Parathyroid adenoma (tissue), 2 donors: ENCODE measurements around the gene ZNF208.
"Not testable (repeated sequence)": the region's sequence is repeated elsewhere in the genome, so short reads cannot be mapped to it uniquely, and the experiment has no call there.

Experiments
- H2AFZ ChIP-seq: fragments of 300-600 bp; sonication (generic); one replicate; pipeline ENCODE4 v1.7.0; 2017; ENCODE audit warnings: antibody characterized with exemption, mild to moderate bottlenecking
- H3K27ac ChIP-seq: fragments of 300-600 bp; sonication (generic); one replicate; pipeline ENCODE4 v1.7.0; 2017
- H3K27me3 ChIP-seq: fragments of 300-600 bp; sonication (generic); one replicate; pipeline ENCODE4 v1.7.0; 2017; ENCODE audit warnings: low read length; ENCODE audit not compliant: control insufficient read depth, insufficient read depth
- H3K36me3 ChIP-seq: fragments of 300-600 bp; sonication (generic); one replicate; pipeline ENCODE4 v1.7.0; 2017; ENCODE audit warnings: low read length; ENCODE audit not compliant: control insufficient read depth, insufficient read depth
- H3K4me1 ChIP-seq: fragments of 300-600 bp; sonication (generic); one replicate; pipeline ENCODE4 v1.7.0; 2017; ENCODE audit warnings: control low read depth
- H3K4me2 ChIP-seq: fragments of 300-600 bp; sonication (generic); one replicate; pipeline ENCODE4 v1.7.0; 2017; ENCODE audit warnings: low read length
- H3K4me3 ChIP-seq: fragments of 300-600 bp; sonication (generic); one replicate; pipeline ENCODE4 v1.7.0; 2017; ENCODE audit warnings: low read depth, low read length
- H3K79me2 ChIP-seq: fragments of 300-600 bp; sonication (generic); one replicate; pipeline ENCODE4 v1.7.0; 2017; ENCODE audit warnings: control low read depth
- H3K9ac ChIP-seq: fragments of 300-600 bp; sonication (generic); one replicate; pipeline ENCODE4 v1.7.0; 2017; ENCODE audit warnings: mild to moderate bottlenecking
- H3K9me3 ChIP-seq: fragments of 300-600 bp; sonication (generic); one replicate; pipeline ENCODE4 v1.7.0; 2017; ENCODE audit warnings: low read length; ENCODE audit not compliant: control insufficient read depth
- CTCF ChIP-seq: fragments of 300-600 bp; sonication (generic); IDR thresholded peaks from one replicate; pipeline ENCODE4 v1.7.0; 2017; ENCODE audit warnings: antibody characterized with exemption, mild to moderate bottlenecking
- donor health status: primary hyperparathyroidism.

The ZNF208 gene

GRCh38 chr19:22010437-22011143 is at the start of gene ZNF208:
TSS of gene ZNF208 (minus strand) at chr19:22010943. CDS start at chr19:22010794, 149 bp downstream.
- H2AFZ ChIP-seq, H3K27me3 ChIP-seq, H3K9me3 ChIP-seq, H3K79me2 ChIP-seq, H3K36me3 ChIP-seq, H3K27ac ChIP-seq, H3K9ac ChIP-seq, H3K4me1 ChIP-seq: not testable (repeated sequence)
- H3K4me2 ChIP-seq = peak within 1 kb of the TSS; percentile 47
- H3K4me3 ChIP-seq = peak within 1 kb of the TSS; percentile 55

- Histone ChIP-seq H3K27ac (no peak overlapping the region), H3K9me3 (no peaks in the 10 kb centered on the region), H3K9ac (no peak overlapping the region), H3K79me2 (no peaks in the 10 kb centered on the region), H3K27me3 (no peaks in the 10 kb centered on the region), H3K4me1 (no peaks in the 10 kb centered on the region), H3K4me2 (peak overlapping the region; percentile 86), H3K36me3 (no peaks in the 10 kb centered on the region), H2AFZ (no peak overlapping the region), H3K4me3 (peak overlapping the region; percentile 69)
- TF ChIP-seq CTCF = no peak
Observed at GRCh38 chr19:22052644-22053013, 41.9 kb upstream of the ZNF208 start.

GRCh38 chr19:22041151-22041550 is 30.4 kb upstream of the ZNF208 start:
- H3K4me1 ChIP-seq, H3K9me3 ChIP-seq: not testable (repeated sequence)

DNA sequence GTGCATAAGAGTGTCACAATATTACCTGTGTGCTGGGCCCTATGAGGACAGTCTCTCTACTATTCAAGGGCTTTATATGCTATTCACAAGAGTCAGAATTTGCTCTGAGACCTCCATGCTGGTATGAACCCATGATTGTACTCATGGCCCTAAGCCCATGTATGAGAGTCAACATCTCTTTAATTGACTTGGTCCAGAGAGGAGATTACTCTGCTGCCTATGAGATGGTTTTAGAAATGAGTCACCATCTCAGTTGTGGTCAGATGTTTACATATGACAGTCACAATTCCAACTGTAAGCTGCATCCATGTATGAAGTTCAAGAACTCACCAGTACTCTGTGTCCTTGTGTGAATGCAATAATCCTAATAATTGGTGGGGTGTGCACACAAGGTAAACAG is 19.9 kb upstream of the ZNF208 start:
- Histone ChIP-seq H2AFZ (no peak overlapping the region), H3K9ac (no peak overlapping the region), H3K4me3 (no peak overlapping the region), H3K36me3 (no peaks in the 10 kb centered on the region), H3K4me2 (no peak overlapping the region), H3K9me3 (no peaks in the 10 kb centered on the region), H3K4me1 (no peaks in the 10 kb centered on the region), H3K27me3 (no peaks in the 10 kb centered on the region), H3K27ac (no peak overlapping the region), H3K79me2 (no peaks in the 10 kb centered on the region)
- no peak for TF ChIP-seq CTCF

More at GRCh38 chr19:22041151-22041550, 30.4 kb upstream of the ZNF208 start:
- not testable (repeated sequence) for H3K27ac ChIP-seq, H2AFZ ChIP-seq, H3K79me2 ChIP-seq, H3K4me2 ChIP-seq, H3K9ac ChIP-seq, H3K36me3 ChIP-seq, H3K27me3 ChIP-seq, H3K4me3 ChIP-seq

DNA sequence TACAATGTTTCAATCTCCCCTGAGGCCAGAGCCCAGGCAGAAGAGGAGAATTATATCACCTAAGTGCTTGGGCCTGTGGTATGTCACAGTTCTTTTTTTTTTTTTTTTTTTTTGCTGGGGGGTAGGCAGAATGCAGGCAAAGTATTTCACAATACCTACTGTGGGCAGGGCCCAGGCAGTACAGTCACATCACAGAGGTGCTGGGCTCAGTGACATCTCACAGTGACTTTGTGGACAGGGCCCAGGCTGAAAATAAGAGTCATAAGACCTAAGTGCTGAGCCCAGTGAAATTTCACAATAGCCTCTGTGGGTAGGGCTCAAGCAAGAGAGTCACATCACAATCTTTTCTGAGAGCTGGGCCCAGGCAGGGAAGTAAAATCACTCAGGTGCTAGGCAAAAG is 15.9 kb upstream of the ZNF208 start:
- no peak overlapping the region for H3K4me2 ChIP-seq
- no peaks in the 10 kb centered on the region for H3K27me3 ChIP-seq
- H2AFZ ChIP-seq = no peak overlapping the region
- H3K4me1 ChIP-seq = no peaks in the 10 kb centered on the region
- no peak overlapping the region for H3K9ac ChIP-seq
- H3K36me3 ChIP-seq = no peaks in the 10 kb centered on the region
- H3K4me3 ChIP-seq = no peak overlapping the region
- H3K79me2 ChIP-seq = no peaks in the 10 kb centered on the region
- no peaks in the 10 kb centered on the region for H3K9me3 ChIP-seq
- H3K27ac ChIP-seq = no peak overlapping the region
- TF ChIP-seq CTCF = no peak

GRCh38 chr19:22025539-22025938 is 14.8 kb upstream of the ZNF208 start:
- H3K27me3 ChIP-seq, H3K79me2 ChIP-seq, H3K36me3 ChIP-seq, H3K4me2 ChIP-seq, H3K9me3 ChIP-seq, H2AFZ ChIP-seq, H3K27ac ChIP-seq, H3K9ac ChIP-seq, H3K4me1 ChIP-seq, H3K4me3 ChIP-seq: not testable (repeated sequence)
